SK-N-MC (cell line): ENCODE results near the gene AFAP1.
A peak's percentile ranks its signal among the peaks of the same experiment; 100 is the strongest.

Source experiments
- DNase-seq: peaks from one replicate; pipeline ENCODE4 v3.0.0-alpha.2; 2011; ENCODE audit warnings: low read depth, low spot score
- H3K27ac ChIP-seq: fragments of 200-600 bp; sonication (generic); 2 replicates; pipeline ENCODE4 v1.5.1; 2016; ENCODE audit warnings: mixed run types
- H3K36me3 ChIP-seq: fragments of 200-600 bp; sonication (generic); 2 replicates; pipeline ENCODE4 v1.6.1; 2017; ENCODE audit warnings: antibody characterized with exemption, low read length, mixed read lengths; ENCODE audit not compliant: insufficient read depth
- H3K4me3 ChIP-seq: fragments of 200-600 bp; sonication (generic); 2 replicates; pipeline ENCODE4 v1.5.1; 2016
- H3K9ac ChIP-seq: fragments of 200-600 bp; sonication (generic); 2 replicates; pipeline ENCODE4 v1.8.0; 2017; ENCODE audit warnings: mixed run types, mixed read lengths; ENCODE audit not compliant: insufficient read length
- H3K9me3 ChIP-seq: fragments of 200-600 bp; sonication (generic); 2 replicates; pipeline ENCODE4 v1.6.1; 2017; ENCODE audit warnings: low read depth, mild to moderate bottlenecking, antibody characterized with exemption, low read length, moderate library complexity, mixed read lengths
- EZH2 ChIP-seq: fragments of 200-600 bp; sonication (generic); IDR thresholded peaks from one replicate; pipeline ENCODE4 v1.6.1; 2017; ENCODE audit warnings: antibody characterized with exemption
- FOXP2 ChIP-seq: optimal IDR thresholded peaks from 2 replicates; pipeline ENCODE3; 2011; ENCODE audit warnings: mild to moderate bottlenecking, moderate library complexity; ENCODE audit not compliant: insufficient read depth; ENCODE audit errors: extremely low read length, control extremely low read depth
- POLR2AphosphoS5 ChIP-seq: IDR thresholded peaks from 2 replicates; pipeline ENCODE4 v1.6.1; 2012; ENCODE audit warnings: mild to moderate bottlenecking, low read depth, low read length, borderline replicate concordance

AFAP1 gene, protein sequence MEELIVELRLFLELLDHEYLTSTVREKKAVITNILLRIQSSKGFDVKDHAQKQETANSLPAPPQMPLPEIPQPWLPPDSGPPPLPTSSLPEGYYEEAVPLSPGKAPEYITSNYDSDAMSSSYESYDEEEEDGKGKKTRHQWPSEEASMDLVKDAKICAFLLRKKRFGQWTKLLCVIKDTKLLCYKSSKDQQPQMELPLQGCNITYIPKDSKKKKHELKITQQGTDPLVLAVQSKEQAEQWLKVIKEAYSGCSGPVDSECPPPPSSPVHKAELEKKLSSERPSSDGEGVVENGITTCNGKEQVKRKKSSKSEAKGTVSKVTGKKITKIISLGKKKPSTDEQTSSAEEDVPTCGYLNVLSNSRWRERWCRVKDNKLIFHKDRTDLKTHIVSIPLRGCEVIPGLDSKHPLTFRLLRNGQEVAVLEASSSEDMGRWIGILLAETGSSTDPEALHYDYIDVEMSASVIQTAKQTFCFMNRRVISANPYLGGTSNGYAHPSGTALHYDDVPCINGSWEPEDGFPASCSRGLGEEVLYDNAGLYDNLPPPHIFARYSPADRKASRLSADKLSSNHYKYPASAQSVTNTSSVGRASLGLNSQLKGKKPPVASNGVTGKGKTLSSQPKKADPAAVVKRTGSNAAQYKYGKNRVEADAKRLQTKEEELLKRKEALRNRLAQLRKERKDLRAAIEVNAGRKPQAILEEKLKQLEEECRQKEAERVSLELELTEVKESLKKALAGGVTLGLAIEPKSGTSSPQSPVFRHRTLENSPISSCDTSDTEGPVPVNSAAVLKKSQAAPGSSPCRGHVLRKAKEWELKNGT

DNA sequence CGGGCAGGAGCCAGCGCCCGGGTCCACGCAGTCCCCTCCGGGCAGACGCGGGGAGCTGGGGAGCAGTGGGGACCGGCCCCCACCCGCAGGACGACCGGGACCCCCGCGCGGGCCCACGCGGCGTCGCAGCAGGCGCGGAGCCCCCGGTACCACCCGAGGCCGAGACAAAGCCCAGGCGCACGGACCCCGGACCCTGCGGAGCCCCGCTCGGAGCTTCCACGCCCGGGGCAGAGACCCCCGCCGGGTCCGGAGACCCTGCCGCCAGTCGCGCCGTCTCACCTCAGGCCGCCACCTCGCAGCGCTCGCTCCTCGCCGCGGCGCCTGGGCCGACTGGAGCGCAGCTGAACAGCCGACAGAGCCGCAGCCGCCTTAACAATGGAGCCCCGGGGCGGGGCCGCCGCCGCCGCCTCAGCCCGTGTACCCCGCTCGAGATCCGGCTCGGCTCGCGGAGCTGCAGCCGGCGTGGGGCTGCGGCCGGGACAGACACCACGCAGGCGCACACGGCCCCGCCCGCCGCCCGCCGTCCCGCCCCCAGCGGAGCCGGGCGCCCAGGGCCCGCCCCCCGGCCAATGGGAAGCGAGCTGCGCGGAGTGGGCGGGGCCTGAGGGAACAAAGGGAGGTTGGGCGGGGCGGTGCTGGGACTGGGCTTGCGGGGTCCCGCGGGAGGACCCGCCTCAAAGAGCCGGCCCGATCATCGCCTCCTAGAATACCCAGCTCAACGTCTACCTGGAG is at the start of gene AFAP1:
Gene AFAP1 (minus strand): TSS at position 485 of the 732 bp plus-strand sequence. CDS start 67,783 bp downstream, outside the sequence.
- Histone ChIP-seq H3K36me3 (no peaks in the 10 kb centered on the region), H3K4me3 (peak within 1 kb of the TSS; percentile 77), H3K27ac (no peak within 1 kb of the TSS), H3K9me3 (no peaks in the 10 kb centered on the region), H3K9ac (peak within 1 kb of the TSS; percentile 62)
- no peak for DNase-seq
- peak; percentile 40; the same call in 1 of the 2 replicates for TF ChIP-seq POLR2AphosphoS5
- TF ChIP-seq FOXP2 = no peak

DNA sequence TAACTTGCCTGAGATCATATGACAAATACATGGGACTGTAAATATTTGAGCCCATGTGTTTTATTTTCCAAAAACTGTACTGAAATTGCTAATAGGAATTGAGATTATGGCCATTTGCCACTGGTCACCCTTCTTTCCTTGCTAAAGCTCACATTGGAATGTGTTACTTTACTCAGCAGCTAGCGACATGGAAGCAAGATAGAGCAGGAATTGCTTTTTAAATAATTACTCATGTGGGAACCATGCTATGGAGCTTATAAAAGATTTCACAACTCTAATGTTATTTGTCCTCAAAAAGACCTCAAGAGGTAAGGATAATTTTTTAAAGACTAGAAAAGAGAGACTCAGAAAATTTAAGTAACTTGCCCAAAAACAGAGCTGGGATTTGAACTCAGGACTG is 48.8 kb upstream of the AFAP1 start:
- TF ChIP-seq FOXP2 = no peak
- no peak for TF ChIP-seq EZH2
- no peak for TF ChIP-seq POLR2AphosphoS5
- no peaks in the 10 kb centered on the region for H3K36me3 ChIP-seq
- no peak overlapping the region for H3K4me3 ChIP-seq
- no peak for DNase-seq
- H3K27ac ChIP-seq = no peak overlapping the region
- no peaks in the 10 kb centered on the region for H3K9me3 ChIP-seq
- H3K9ac ChIP-seq = no peak overlapping the region

DNA sequence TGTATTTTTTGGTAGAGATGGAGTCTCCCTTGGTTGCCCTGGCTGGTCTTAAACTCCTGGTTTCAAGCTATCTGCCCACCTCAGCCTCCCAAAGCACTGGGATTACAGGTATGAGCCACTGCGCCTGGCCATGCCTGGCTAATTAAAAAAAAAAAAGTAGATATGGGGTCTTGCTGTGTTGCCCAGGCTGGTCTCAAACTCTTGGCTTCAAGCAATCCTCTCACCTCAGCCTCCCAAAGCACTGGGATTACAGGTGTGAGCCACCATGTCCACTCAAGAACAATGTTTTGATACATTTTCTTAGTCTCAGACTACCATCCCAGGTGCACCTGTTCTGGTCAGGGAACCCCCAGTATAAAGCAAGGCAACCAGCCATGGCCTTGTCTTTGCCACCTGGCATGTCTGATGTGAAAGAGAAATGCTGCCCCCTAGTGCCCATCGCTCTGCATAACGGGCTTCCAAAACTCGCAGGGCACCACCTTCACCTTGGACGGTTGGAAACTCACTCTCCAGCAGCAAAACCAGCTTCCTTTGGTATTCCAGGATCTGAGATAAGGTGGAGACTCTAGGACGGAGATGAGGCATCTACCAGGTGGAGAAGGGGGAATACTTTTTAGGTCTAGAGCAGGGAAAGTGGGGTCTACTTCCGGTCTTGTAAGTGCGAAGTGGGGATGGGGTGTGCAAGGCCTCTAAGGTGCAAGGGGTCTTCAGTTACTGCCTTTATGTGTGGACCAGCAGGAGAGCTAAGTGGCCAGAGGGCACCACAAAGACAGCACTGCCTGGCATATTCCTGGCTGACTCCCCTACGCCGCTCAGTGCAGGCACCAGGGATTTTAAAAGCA is 47.7 kb upstream of the AFAP1 start:
- no peak for TF ChIP-seq POLR2AphosphoS5
- no peak for TF ChIP-seq FOXP2
- TF ChIP-seq EZH2 = no peak
- Histone ChIP-seq H3K4me3 (no peak overlapping the region), H3K27ac (no peak overlapping the region), H3K9me3 (no peaks in the 10 kb centered on the region), H3K36me3 (no peaks in the 10 kb centered on the region), H3K9ac (no peak overlapping the region)
- no peak for DNase-seq

DNA sequence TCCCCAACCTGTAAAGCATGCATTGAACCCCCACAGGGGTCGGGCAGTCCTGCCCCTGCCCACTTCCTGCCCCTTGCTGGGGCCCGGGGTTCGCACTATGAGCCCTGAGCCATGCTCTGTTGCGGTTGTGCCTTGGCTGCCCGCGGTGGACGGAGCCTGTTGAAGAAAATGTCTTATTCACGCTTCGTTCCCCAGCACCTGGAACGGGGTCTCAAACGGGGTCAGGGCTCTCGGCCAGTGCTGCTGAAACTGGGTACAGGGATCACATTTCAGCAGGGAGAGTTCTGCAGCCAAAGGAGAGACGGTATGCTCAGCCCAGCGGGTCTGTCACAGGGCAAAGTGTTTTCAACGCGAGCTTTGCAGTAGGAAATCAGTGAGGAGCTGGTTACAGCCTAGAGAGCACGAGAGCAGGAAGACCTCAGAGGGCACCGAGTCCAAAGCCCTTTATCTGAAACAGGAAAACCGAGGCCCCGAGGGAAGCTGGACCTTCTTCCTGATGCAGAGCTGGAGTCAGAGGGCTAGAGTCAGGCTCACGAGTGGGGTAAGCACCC is 46.3 kb upstream of the AFAP1 start:
- Histone ChIP-seq H3K36me3 (no peaks in the 10 kb centered on the region), H3K4me3 (no peak overlapping the region), H3K27ac (no peak overlapping the region), H3K9me3 (no peaks in the 10 kb centered on the region), H3K9ac (no peak overlapping the region)
- no peak for DNase-seq
- TF ChIP-seq EZH2 = no peak

DNA sequence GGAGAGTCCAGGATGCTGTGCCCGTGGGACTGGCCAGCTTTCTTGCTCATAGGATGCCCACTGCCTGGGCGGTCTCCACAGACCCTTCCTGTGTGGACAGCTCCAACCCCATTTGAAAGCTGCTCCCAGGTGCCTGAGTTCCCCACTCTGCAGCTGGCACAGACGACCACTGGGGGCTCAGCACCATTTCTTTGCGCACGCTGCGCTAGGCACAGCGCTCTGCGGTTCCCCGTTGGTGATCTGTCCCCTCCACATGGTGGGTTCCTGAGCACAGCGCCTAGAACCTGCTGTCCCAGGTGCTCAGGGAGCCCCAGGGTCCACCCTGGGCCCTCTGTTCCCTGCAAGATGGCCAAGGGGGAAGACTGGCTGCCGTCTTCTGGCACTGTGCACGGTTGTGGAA is 45.4 kb upstream of the AFAP1 start:
- no peak overlapping the region for H3K4me3 ChIP-seq

DNA sequence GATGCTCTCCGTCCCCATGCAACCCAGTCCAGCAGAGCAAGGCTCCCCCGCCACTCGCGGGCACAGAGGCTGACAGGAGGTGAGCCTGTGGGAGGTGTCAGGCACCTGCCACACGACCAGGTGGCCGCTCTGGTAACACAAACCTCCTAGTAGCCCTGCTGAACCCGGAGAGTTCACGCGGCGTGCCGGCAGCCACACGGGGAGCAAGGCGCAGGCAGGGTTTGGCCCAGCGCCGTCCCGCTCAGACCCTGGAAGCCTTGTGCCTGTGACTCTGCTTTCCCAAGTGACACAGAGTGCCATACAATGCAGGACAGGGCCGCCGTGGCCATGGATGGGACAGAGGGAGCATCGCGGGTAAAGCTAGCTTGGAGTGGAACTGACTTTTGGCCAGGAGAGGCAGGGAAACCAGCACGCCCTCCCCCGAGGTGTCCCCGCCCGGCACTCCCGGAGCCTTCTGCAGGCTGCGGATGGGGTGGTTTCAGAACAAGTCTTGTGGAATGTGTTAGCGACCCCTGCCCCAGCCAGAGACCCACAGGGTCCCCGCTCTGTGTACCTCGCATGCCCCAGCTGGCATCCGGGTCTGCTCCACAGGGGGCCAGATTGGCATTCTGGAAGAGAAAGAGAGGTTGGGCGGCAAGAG is 44.7 kb upstream of the AFAP1 start:
- Histone ChIP-seq H3K4me3 (no peak overlapping the region), H3K27ac (no peak overlapping the region), H3K9me3 (no peaks in the 10 kb centered on the region), H3K36me3 (no peaks in the 10 kb centered on the region), H3K9ac (no peak overlapping the region)
- TF ChIP-seq EZH2 (no peak), FOXP2 (no peak), POLR2AphosphoS5 (no peak)
- no peak for DNase-seq

More for the DNA sequence above, 45.4 kb upstream of the AFAP1 start:
- Histone ChIP-seq H3K9me3 (no peaks in the 10 kb centered on the region), H3K27ac (no peak overlapping the region), H3K36me3 (no peaks in the 10 kb centered on the region), H3K9ac (no peak overlapping the region)
- TF ChIP-seq EZH2 (no peak), FOXP2 (no peak), POLR2AphosphoS5 (no peak)
- no peak for DNase-seq

DNA sequence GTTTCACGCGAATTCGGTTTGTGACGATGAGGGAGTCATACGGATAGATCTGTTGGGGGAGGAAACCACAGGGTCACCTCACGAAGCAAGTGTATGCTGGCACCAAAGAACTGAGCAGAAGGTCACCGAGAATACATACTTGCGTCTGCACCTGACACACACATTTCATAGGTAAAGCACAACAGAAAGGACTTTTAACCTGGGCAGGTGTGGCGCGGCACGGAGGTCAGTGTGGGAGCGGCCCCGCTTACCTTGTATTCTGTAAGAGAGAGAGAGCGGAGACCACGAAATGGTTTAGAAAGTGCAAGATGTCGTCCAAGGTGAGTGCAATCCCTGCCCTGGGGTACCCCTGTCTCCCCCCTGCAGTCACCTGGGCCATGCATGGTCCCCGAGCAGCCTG is 43.6 kb upstream of the AFAP1 start:
- no peak overlapping the region for H3K4me3 ChIP-seq
- no peak overlapping the region for H3K27ac ChIP-seq
- H3K36me3 ChIP-seq = no peaks in the 10 kb centered on the region
- TF ChIP-seq EZH2 (no peak), POLR2AphosphoS5 (no peak)
- no peak overlapping the region for H3K9ac ChIP-seq
- DNase-seq = no peak
- no peaks in the 10 kb centered on the region for H3K9me3 ChIP-seq

DNA sequence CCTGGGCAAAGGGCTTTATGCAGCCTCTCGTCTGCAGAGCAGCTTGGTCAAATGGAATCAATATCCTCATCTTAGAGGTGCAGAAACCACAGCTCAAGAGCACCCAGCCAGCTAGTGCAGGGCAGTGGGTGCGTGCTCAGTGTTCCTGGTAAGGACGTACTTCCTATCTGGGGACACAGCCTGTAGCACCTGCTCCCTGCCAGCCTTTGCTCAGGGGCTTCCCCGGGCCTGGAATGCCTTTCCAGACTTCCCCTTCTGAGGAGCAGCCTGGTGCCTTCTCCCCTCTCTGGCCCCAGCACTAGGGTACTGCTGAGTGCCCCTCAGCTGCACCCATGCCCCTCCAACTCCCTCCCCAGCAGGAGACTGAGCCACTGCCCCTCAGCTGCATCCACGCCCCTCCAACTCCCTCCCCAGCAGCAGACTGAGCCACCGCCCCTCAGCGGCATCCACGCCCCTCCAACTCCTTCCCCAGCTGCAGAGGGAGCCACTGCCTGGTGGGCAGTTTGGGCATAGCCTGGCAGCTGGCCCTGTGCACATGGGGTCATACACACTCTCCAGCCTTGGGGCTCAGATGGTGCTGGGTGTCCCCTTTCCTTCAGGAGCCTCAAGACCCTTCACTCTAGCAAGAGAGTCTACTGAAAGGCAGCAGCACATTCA is 42.2 kb upstream of the AFAP1 start:
- DNase-seq = no peak
- Histone ChIP-seq H3K9me3 (no peaks in the 10 kb centered on the region), H3K4me3 (no peak overlapping the region), H3K9ac (no peak overlapping the region), H3K27ac (no peak overlapping the region), H3K36me3 (no peaks in the 10 kb centered on the region)
- TF ChIP-seq POLR2AphosphoS5 = no peak
- no peak for TF ChIP-seq EZH2
- TF ChIP-seq FOXP2 = no peak
